ENCODE results near the gene ZNF579. TPM values are rescaled to one million over a fixed set of nuclear protein-coding genes. Genes with fewer than 3 reads are reported as not detected.

ZNF579 gene
- total RNA-seq, 4 donors from 2014 or later, result 0.51 to 5.3 (median 0.66) TPM; not detected in 1

DNA sequence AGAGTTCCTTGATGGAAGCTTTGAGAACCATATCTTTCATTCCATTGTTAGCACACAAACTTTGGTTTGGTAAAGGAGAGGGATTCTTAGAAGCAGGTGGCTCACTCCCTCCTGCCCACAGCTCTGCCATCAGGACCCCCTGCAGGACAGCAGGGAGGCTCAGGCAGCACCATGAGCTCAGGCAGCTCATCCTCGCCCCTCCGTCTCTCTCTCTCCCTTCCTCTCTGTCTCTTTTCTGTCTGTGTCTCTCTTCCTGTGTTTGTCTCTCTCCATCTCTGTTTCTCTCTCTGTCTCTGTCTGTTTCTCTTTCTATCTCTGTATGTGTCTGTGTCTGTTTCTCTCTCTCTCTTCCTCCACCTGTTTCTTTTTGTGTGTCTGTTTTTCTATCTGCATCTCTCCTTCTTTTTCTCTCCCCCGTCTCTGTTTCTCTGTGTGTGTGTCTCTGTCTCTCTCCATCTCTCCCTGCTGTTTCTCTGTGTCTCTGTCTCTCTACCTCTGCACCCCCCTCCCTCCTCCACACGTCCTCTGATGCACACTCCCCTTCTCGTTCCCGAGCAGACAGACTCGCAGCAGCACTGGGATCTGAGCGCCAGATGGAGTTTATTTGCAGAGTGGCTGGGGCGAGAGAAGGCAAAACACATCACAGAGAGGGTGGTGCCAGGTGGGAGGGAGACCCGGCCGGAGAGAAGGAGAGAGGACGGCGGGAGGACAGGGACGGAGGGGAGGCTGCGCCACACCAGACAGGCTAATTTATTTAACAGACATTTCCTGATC, 52.4 kb downstream of the ZNF579 start:
- TF ChIP-seq, protein P1, sequence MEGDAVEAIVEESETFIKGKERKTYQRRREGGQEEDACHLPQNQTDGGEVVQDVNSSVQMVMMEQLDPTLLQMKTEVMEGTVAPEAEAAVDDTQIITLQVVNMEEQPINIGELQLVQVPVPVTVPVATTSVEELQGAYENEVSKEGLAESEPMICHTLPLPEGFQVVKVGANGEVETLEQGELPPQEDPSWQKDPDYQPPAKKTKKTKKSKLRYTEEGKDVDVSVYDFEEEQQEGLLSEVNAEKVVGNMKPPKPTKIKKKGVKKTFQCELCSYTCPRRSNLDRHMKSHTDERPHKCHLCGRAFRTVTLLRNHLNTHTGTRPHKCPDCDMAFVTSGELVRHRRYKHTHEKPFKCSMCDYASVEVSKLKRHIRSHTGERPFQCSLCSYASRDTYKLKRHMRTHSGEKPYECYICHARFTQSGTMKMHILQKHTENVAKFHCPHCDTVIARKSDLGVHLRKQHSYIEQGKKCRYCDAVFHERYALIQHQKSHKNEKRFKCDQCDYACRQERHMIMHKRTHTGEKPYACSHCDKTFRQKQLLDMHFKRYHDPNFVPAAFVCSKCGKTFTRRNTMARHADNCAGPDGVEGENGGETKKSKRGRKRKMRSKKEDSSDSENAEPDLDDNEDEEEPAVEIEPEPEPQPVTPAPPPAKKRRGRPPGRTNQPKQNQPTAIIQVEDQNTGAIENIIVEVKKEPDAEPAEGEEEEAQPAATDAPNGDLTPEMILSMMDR (IDR thresholded peaks at IDR 0.05; ENCODE audit: low read depth), result no peak

DNA sequence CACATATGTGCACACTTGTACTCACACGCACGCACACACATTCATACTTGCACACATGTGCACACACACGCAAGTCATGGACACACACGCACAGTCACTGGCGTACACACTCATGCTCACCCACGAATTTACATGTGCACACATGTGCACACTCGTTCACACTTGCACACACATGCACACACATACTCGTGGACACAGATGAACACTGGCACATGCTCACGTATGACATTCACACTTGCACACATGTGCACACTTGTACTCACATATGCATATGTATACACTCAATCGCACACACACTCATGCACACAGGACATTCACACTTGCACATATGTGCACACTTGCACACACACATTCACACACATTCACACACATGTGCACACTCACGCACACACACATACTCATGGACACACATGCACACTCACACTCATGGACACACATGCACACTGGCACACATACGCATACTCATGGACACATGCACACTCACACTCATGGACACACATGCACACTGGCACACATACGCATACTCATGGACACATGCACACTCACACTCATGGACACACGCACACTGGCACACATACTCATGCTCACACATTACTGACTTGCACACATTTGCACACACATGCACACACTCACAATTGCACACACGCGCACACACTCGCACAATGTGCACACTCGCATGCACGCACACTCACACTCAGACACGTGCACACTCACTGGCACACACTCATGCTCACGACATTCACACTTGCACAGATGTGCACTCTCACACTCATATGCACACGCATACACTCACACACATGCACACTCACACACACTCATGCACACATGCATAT, 53.2 kb downstream of the ZNF579 start:
- TF ChIP-seq, protein P1 (IDR thresholded peaks at IDR 0.05; ENCODE audit: low read depth), result no peak

Other genes starting within 250 kb of the ZNF579 start
- gene KMT5C, start 241.0 kb downstream of the ZNF579 start, total RNA-seq, result 10 to 100 TPM in 1 of 4 donors, 1 to 10 TPM in 3; 7.0 to 24.1 (median 8.0) TPM
- gene COX6B2, start 226.1 kb downstream of the ZNF579 start, total RNA-seq, result not detected
- not detected for gene GARIN5B, start 217.6 kb downstream of the ZNF579 start, total RNA-seq
- not detected for gene IL11, start 210.4 kb downstream of the ZNF579 start, total RNA-seq
- not detected for gene TMEM190, start 204.0 kb downstream of the ZNF579 start, total RNA-seq
- gene TMEM238, start 196.6 kb downstream of the ZNF579 start, total RNA-seq, result 1 to 10 TPM in 1 of 4 donors, under 1 TPM in 1, not detected in 2; 0.44 to 2.8 TPM
- 100 to 1,000 TPM; 283 to 590 (median 367) TPM for gene RPL28, start 194.9 kb downstream of the ZNF579 start, total RNA-seq
- 10 to 100 TPM in 1 of 4 donors, 1 to 10 TPM in 3; 4.1 to 12.8 (median 8.6) TPM for gene UBE2S, start 173.1 kb downstream of the ZNF579 start, total RNA-seq
- gene SHISA7, start 137.5 kb downstream of the ZNF579 start, total RNA-seq, result under 1 TPM in 1 of 4 donors, not detected in 3; 0.16 TPM
- 10 to 100 TPM; 38.2 to 62.4 (median 45.7) TPM for gene ISOC2, start 119.2 kb downstream of the ZNF579 start, total RNA-seq
- not detected for gene C19orf85, start 116.1 kb downstream of the ZNF579 start, total RNA-seq
- gene ZNF628, start 104.2 kb downstream of the ZNF579 start, total RNA-seq, result 1 to 10 TPM in 3 of 4 donors, under 1 TPM in 1; 0.88 to 2.6 (median 2.3) TPM
- 1 to 10 TPM; 1.0 to 2.3 (median 1.6) TPM for gene NAT14, start 95.7 kb downstream of the ZNF579 start, total RNA-seq
- 10 to 100 TPM in 2 of 4 donors, 1 to 10 TPM in 2; 2.1 to 16.7 (median 9.1) TPM for gene SSC5D, start 92.4 kb downstream of the ZNF579 start, total RNA-seq
- gene SBK2, start 43.7 kb downstream of the ZNF579 start, total RNA-seq, result not detected
- gene SBK3, start 35.3 kb downstream of the ZNF579 start, total RNA-seq, result not detected
- gene FIZ1, start 18.7 kb upstream of the ZNF579 start, total RNA-seq, result 10 to 100 TPM in 1 of 4 donors, 1 to 10 TPM in 3; 1.8 to 12.1 (median 2.7) TPM
- 10 to 100 TPM in 3 of 4 donors, 1 to 10 TPM in 1; 3.8 to 33.5 (median 26.4) TPM for gene ZNF524, start 19.4 kb upstream of the ZNF579 start, total RNA-seq
- 1 to 10 TPM; 1.8 to 8.9 (median 3.6) TPM for gene ZNF865, start 24.8 kb upstream of the ZNF579 start, total RNA-seq
- gene ZNF784, start 43.7 kb upstream of the ZNF579 start, total RNA-seq, result 1 to 10 TPM; 1.3 to 6.0 (median 2.3) TPM
- 10 to 100 TPM in 3 of 4 donors, 1 to 10 TPM in 1; 5.9 to 35.4 (median 12.3) TPM for gene ZNF580, start 60.2 kb upstream of the ZNF579 start, total RNA-seq
- gene ZNF581, start 62.8 kb upstream of the ZNF579 start, total RNA-seq, result 10 to 100 TPM in 3 of 4 donors, 1 to 10 TPM in 1; 6.4 to 25.5 (median 19.0) TPM
- gene CCDC106, start 67.4 kb upstream of the ZNF579 start, total RNA-seq, result 10 to 100 TPM in 1 of 4 donors, 1 to 10 TPM in 3; 1.8 to 24.1 (median 8.4) TPM
- gene U2AF2, start 74.2 kb upstream of the ZNF579 start, total RNA-seq, result 10 to 100 TPM; 51.8 to 96.8 (median 72.5) TPM
- 100 to 1,000 TPM in 1 of 4 donors, 10 to 100 TPM in 3; 27.6 to 118 (median 59.7) TPM for gene EPN1, start 94.4 kb upstream of the ZNF579 start, total RNA-seq
- not detected for gene NLRP9, start 157.6 kb upstream of the ZNF579 start, total RNA-seq
- not detected for gene RFPL4A, start 178.2 kb upstream of the ZNF579 start, total RNA-seq
- not detected for gene RFPL4AL1, start 188.3 kb upstream of the ZNF579 start, total RNA-seq

Measured in subcutaneous adipose tissue (tissue), 4 donors.